Uterus (tissue), 4 donors: Measurements from ENCODE around the gene PTCD1. TPM values are rescaled to one million over a fixed set of nuclear protein-coding genes. Genes with fewer than 3 reads are reported as not detected.
A peak's percentile ranks its signal among the peaks of the same experiment; 100 is the strongest.

Source experiments
- DNase-seq, 2 donors: peaks; one replicate each; pipeline ENCODE4 v3.0.0-alpha.2; 2019 to 2020
- H3K27ac ChIP-seq, 2 donors: fragments of 200-600 bp; sonication (generic); 1 replicate in 1 of 2; 2 replicates in 1 of 2; pipeline ENCODE4 v1.5.1; 2016 to 2018
- H3K27me3 ChIP-seq, 2 donors: fragments of 200-600 bp; sonication (generic); one replicate each; pipeline ENCODE4 v1.5.1; 2018 to 2019; ENCODE audit warnings: control low read depth in 1 of 2
- H3K36me3 ChIP-seq, 2 donors: fragments of 200-600 bp; sonication (generic); one replicate each; pipeline ENCODE4 v1.5.1; 2019; ENCODE audit warnings: control low read depth in 1 of 2
- H3K4me1 ChIP-seq, 2 donors: fragments of 200-600 bp; sonication (generic); one replicate each; pipeline ENCODE4 v1.5.1; 2018 to 2019; ENCODE audit warnings: control low read depth in 1 of 2
- H3K4me3 ChIP-seq, 2 donors: fragments of 200-600 bp; sonication (generic); 1 replicate in 1 of 2; 2 replicates in 1 of 2; pipeline ENCODE4 v1.5.1; 2018 to 2019; ENCODE audit warnings: mild to moderate bottlenecking in 1 of 2
- H3K9me3 ChIP-seq, 2 donors: fragments of 200-600 bp; sonication (generic); one replicate each; pipeline ENCODE4 v1.5.1; 2019; ENCODE audit warnings: control low read depth in 1 of 2
- POLR2A ChIP-seq, 2 donors: fragments of 450-650 bp; IDR thresholded peaks; one replicate each; pipeline ENCODE4 v1.6.1; 2016; ENCODE audit warnings: antibody characterized with exemption in 2 of 2, mild to moderate bottlenecking in 1 of 2, moderate library complexity in 1 of 2
- intact Hi-C: fragments of 100-400 bp; cut with DNase I; formaldehyde crosslinking; loops from one replicate; pipeline ENCODE4 v1.15.1; 2023; ENCODE audit warnings: low total_unique reads
- total RNA-seq, 4 donors: library from RNA; depleted of rRNA in 3 of 4; stranded (reverse); fragments of >200 nt in 3 of 4; gene quantifications; one replicate each; pipeline versions ENCODE4 v1.1.0 to v1.2.4, GENCODE V29; 2014 to 2023
- TF ChIP-seq, protein P1 (sequence below), 4 experiments: fragments of 200-600 bp in 2 of 4; fragments of 450-650 bp in 2 of 4; sonication (generic) in 2 of 4; IDR thresholded peaks; one replicate each; pipeline ENCODE4 v1.5.1; 2016 to 2019; ENCODE audit warnings: antibody characterized with exemption in 4 of 4, mild to moderate bottlenecking in 2 of 4, moderate library complexity in 1 of 4
- donor health status: DM: yes; HTN: yes; CAD: no.

Gene PTCD1
- total RNA-seq, 4 donors from 2014 or later = 1.2 to 17.4 (median 7.5) TPM

DNA sequence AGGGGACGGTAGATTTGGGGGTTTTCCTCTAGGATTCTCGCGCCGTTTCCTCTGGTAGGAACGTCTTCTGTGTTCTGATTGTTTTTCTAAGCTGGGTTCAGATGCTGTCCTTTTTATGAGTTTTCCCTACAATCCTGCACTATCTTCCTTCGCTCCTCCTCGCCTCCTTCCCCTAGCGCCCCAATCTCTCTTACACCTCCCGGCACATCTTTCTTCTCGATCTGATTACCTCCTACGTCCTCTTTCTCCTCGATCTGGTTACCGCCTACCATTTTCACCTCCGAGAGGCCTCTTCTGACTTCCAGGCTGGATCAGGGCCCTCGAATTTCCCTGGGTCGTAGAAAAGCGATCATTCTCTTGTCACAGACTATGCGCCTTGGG, 29.4 kb downstream of the PTCD1 start:
- Histone ChIP-seq H3K9me3 (no peaks in the 10 kb centered on the region), H3K36me3 (no peaks in the 10 kb centered on the region), H3K27ac (peak overlapping the region; percentile 93 to 98), H3K4me3 (peak overlapping the region; percentile 78 to 84), H3K27me3 (no peaks in the 10 kb centered on the region), H3K4me1 (peaks cover 3 to 22% of the 10 kb centered on the region in 2 donors)
- DNase-seq = no peak
- intact Hi-C loops = no loop called here
- no peak for TF ChIP-seq POLR2A (IDR thresholded peaks at IDR 0.05)
- TF ChIP-seq, protein P1, sequence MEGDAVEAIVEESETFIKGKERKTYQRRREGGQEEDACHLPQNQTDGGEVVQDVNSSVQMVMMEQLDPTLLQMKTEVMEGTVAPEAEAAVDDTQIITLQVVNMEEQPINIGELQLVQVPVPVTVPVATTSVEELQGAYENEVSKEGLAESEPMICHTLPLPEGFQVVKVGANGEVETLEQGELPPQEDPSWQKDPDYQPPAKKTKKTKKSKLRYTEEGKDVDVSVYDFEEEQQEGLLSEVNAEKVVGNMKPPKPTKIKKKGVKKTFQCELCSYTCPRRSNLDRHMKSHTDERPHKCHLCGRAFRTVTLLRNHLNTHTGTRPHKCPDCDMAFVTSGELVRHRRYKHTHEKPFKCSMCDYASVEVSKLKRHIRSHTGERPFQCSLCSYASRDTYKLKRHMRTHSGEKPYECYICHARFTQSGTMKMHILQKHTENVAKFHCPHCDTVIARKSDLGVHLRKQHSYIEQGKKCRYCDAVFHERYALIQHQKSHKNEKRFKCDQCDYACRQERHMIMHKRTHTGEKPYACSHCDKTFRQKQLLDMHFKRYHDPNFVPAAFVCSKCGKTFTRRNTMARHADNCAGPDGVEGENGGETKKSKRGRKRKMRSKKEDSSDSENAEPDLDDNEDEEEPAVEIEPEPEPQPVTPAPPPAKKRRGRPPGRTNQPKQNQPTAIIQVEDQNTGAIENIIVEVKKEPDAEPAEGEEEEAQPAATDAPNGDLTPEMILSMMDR (IDR thresholded peaks at IDR 0.05) = no peak

DNA sequence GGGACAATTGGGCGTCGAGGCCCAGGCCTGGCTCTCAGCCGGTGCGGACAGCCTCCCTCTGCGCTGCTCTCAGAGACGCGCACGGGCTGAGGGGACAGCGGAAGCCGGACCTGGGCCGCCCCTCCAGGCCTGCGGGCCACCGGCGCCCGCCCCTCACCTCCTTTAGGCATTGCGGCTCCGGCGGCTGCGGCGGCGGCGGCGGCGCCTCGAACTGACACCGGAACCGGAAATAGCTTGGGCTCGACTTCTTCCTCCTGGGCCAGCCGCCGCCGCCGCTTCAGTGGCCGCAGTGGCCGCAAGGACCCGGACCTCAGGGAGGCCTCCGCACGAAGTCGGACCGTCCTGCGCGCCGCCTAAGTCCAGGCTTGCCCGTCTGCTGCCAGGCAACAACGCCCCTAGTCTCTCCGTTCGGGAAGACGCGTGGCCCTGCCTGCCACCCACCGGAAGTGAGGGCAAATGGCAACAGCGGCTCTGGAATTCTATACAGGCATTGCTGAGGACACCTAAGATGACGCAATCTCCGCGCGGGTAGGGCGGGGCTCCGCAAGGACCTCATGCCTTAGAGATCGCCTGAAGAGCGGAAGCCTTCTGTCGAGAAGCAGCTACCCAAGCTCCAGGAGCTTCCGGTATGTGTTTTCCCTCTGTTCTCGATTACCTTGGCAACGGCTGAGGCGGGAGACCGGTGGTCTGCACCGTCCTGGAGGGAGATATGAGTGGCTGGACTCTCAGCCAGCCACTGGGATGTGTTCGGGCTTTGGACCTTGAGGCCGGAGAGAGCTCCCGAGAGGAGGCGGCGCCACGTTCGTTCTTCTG, 30.0 kb downstream of the PTCD1 start, which contains the start of the genes BUD31 and PDAP1:
BUD31 (plus strand) TSS at position 591 of the 813 bp plus-strand sequence. CDS start 2,124 bp downstream, outside the sequence.
PDAP1 (minus strand) TSS at position 219 of the 813 bp plus-strand sequence; CDS start at position 170, 49 bp downstream.
- intact Hi-C loops = no loop called here
- Histone ChIP-seq H3K4me1 (peaks cover 3 to 22% of the 10 kb centered on the region in 2 donors), H3K27me3 (no peaks in the 10 kb centered on the region), H3K9me3 (no peaks in the 10 kb centered on the region), H3K36me3 (no peaks in the 10 kb centered on the region), H3K27ac (peak within 1 kb of the TSS; percentile 93 to 98), H3K4me3 (peak within 1 kb of the TSS; percentile 78 to 84)
- peak; percentile 92 to 93 for DNase-seq
- TF ChIP-seq, protein P1 (IDR thresholded peaks at IDR 0.05) = peak in 3 of 4 experiments; percentile 18 to 66 (median 34)
- peak; percentile 73 to 77 for TF ChIP-seq POLR2A (IDR thresholded peaks at IDR 0.05)

DNA sequence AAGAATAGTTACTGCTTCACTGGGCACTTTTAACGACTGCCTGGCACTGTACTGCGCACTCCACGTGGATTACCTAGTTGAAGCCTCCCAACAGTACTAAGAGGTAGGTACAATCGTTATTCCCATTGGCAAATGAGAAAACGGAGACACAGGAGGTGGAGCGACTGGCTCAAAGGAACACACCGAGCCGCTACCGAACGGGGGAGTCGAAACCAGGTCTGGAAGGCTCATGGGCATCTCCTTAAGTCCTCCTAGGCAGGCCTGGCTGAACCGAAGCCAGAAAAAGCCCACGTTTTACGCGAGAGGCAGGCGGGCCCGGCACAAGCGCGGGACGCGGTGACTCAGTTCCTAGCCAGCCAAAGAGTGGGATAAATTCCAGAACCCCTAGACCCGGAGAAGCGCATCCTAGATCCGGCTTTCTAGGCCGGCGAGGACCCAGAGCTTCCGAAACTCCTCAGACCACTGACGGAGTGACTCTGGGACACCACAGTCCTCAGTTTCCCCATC, 30.7 kb downstream of the PTCD1 start:
- Histone ChIP-seq H3K27me3 (no peaks in the 10 kb centered on the region), H3K27ac (peak overlapping the region; percentile 93 to 98), H3K4me3 (peak overlapping the region; percentile 78 to 84), H3K9me3 (no peaks in the 10 kb centered on the region), H3K36me3 (no peaks in the 10 kb centered on the region), H3K4me1 (peaks cover 3 to 22% of the 10 kb centered on the region in 2 donors)
- intact Hi-C loops = no loop called here
- DNase-seq = peak; percentile 71 to 72
- no peak for TF ChIP-seq POLR2A (IDR thresholded peaks at IDR 0.05)
- TF ChIP-seq, protein P1 (IDR thresholded peaks at IDR 0.05) = no peak

DNA sequence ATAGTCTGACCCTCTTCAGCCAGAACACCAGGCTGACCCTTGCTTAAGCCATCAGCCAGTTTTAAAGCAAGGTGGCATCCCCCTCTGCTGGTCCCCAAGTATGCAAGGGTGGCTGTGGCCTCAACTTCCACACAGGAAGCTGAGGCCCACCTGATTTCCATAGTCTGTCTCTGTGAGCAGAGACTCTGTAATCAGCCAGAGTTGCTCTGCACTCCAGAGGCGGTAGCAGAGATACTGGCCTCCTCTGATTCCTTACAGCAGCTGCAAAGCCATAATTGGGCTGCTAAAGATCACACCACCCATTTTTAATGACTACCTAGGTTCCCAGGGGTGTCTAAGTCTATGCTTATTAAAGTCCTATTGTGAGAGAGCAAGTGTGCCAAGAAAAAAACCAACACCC, 32.0 kb downstream of the PTCD1 start:
- Histone ChIP-seq H3K9me3 (no peaks in the 10 kb centered on the region), H3K36me3 (no peaks in the 10 kb centered on the region), H3K27me3 (no peaks in the 10 kb centered on the region), H3K4me3 (no peak overlapping the region), H3K4me1 (peaks cover 3 to 22% of the 10 kb centered on the region in 2 donors), H3K27ac (no peak overlapping the region)
- TF ChIP-seq, protein P1 (IDR thresholded peaks at IDR 0.05) = no peak
- no peak for TF ChIP-seq POLR2A (IDR thresholded peaks at IDR 0.05)
- DNase-seq = no peak
- intact Hi-C loops = no loop called here

DNA sequence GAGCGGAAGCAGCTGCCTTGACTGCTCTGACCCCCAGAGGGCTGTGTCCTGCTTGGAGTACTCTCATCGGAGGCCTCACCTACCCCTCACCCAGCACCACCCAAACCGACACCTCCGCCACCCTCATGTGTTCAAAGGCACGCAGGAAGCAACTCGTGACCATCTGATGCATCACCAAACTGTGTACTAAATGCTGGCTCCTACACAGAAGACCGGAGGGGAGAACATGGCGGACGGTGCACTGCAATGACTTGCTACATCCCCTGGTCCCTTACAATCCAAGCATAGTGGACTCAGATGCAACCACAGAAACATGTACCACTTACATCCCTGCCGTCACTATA, 33.6 kb downstream of the PTCD1 start:
- Histone ChIP-seq H3K4me1 (peaks cover 3 to 20% of the 10 kb centered on the region in 2 donors), H3K9me3 (no peaks in the 10 kb centered on the region), H3K27ac (no peak overlapping the region), H3K27me3 (no peaks in the 10 kb centered on the region), H3K4me3 (no peak overlapping the region), H3K36me3 (no peaks in the 10 kb centered on the region)
- intact Hi-C loops = no loop called here
- no peak for DNase-seq
- TF ChIP-seq, protein P1 (IDR thresholded peaks at IDR 0.05) = no peak
- no peak for TF ChIP-seq POLR2A (IDR thresholded peaks at IDR 0.05)
